Tibial artery (tissue), 4 donors: ENCODE results near the gene SLC2A4.
"Not testable (repeated sequence)": the region's sequence is repeated elsewhere in the genome, so short reads cannot be mapped to it uniquely, and the experiment has no call there.

ENCODE experiments used
- DNase-seq, 2 donors: peaks; one replicate each; pipeline ENCODE4 v3.0.0-alpha.2; 2019
- H3K27ac ChIP-seq, 2 donors: fragments of 200-600 bp; sonication (generic) in 1 of 2; 1 replicate in 1 of 2; 2 replicates in 1 of 2; pipeline ENCODE4 v1.5.1; 2018 to 2019; ENCODE audit warnings: mild to moderate bottlenecking in 1 of 2
- H3K27me3 ChIP-seq, 2 donors: fragments of 200-600 bp; sonication (generic) in 1 of 2; one replicate each; pipeline versions ENCODE4 v1.5.1 to v1.6.0; 2016 to 2019
- H3K36me3 ChIP-seq, 3 donors: fragments of 200-600 bp; sonication (generic) in 2 of 3; one replicate each; pipeline ENCODE4 v1.5.1; 2016 to 2019; ENCODE audit warnings: mild to moderate bottlenecking in 2 of 3
- H3K4me1 ChIP-seq, 4 donors: fragments of 200-600 bp; sonication (generic) in 2 of 4; 1 replicate in 3 of 4; 2 replicates in 1 of 4; pipeline ENCODE4 v1.5.1; 2016 to 2019
- H3K4me3 ChIP-seq, 2 donors: fragments of 200-600 bp; sonication (generic) in 1 of 2; 1 replicate in 1 of 2; 2 replicates in 1 of 2; pipeline ENCODE4 v1.5.1; 2018 to 2019; ENCODE audit warnings: mild to moderate bottlenecking in 2 of 2
- H3K9me3 ChIP-seq, 3 donors: fragments of 200-600 bp; sonication (generic) in 1 of 3; one replicate each; pipeline ENCODE4 v1.5.1; 2016 to 2019
- CTCF ChIP-seq, 2 experiments: fragments of 200-600 bp in 1 of 2; fragments of 450-650 bp in 1 of 2; IDR thresholded peaks; one replicate each; pipeline ENCODE4 v1.5.1; 2017 to 2019; ENCODE audit warnings: antibody characterized with exemption in 2 of 2, mild to moderate bottlenecking in 1 of 2, moderate library complexity in 1 of 2
- intact Hi-C: fragments of 100-400 bp; cut with DNase I; formaldehyde crosslinking; loops from one replicate; pipeline ENCODE4 v1.15.0; 2023; ENCODE audit warnings: low total_unique reads

Gene SLC2A4

GRCh38 chr17:7334938-7335538 is 53.5 kb downstream of the SLC2A4 start:
- Histone ChIP-seq H3K4me1 (peaks cover 0 to 9% (median 7%) of the 10 kb centered on the region in 4 donors), H3K36me3 (no peaks in the 10 kb centered on the region), H3K27me3 (peaks cover 0 to 59% of the 10 kb centered on the region in 2 donors), H3K4me3 (no peak overlapping the region), H3K9me3 (no peaks in the 10 kb centered on the region), H3K27ac (no peak overlapping the region)
- no peak for TF ChIP-seq CTCF (IDR thresholded peaks at IDR 0.05)
- DNase-seq: no peak
- intact Hi-C loops: no loop called here

GRCh38 chr17:7335765-7336164 is 54.2 kb downstream of the SLC2A4 start:
- H3K36me3 ChIP-seq, H3K27ac ChIP-seq, H3K9me3 ChIP-seq, H3K4me1 ChIP-seq, H3K4me3 ChIP-seq, intact Hi-C loops, DNase-seq: not testable (repeated sequence)
- H3K27me3 ChIP-seq: peaks cover 0 to 61% of the 10 kb centered on the region in 2 donors

GRCh38 chr17:7336240-7337175 is 55.0 kb downstream of the SLC2A4 start, which contains the start of gene ACAP1:
Gene ACAP1 (plus strand): TSS chr17:7336529. CDS start chr17:7336735, 206 bp downstream.
- no peaks in the 10 kb centered on the region for H3K9me3 ChIP-seq
- no peaks in the 10 kb centered on the region for H3K36me3 ChIP-seq
- TF ChIP-seq CTCF (IDR thresholded peaks at IDR 0.05): no peak
- H3K4me1 ChIP-seq: no peaks in the 10 kb centered on the region
- peaks cover 0 to 69% of the 10 kb centered on the region in 2 donors for H3K27me3 ChIP-seq
- intact Hi-C loops: no loop called here
- no peak within 1 kb of the TSS for H3K4me3 ChIP-seq
- no peak within 1 kb of the TSS for H3K27ac ChIP-seq
- no peak for DNase-seq

GRCh38 chr17:7337600-7337999 is 56.1 kb downstream of the SLC2A4 start:
- H3K9me3 ChIP-seq, intact Hi-C loops, H3K4me1 ChIP-seq, H3K27ac ChIP-seq, H3K36me3 ChIP-seq, H3K4me3 ChIP-seq, DNase-seq: not testable (repeated sequence)
- peaks cover 0 to 74% of the 10 kb centered on the region in 2 donors for H3K27me3 ChIP-seq
